CD4-positive, alpha-beta T cell treated with Interleukin-2 at 100 ng/mL for 4 hours (primary cell): ENCODE results near the gene DACT2.
"Not testable (repeated sequence)": the region's sequence is repeated elsewhere in the genome, so short reads cannot be mapped to it uniquely, and the experiment has no call there.

ENCODE experiments used
- DNase-seq: peaks from one replicate; pipeline ENCODE4 v3.0.0-alpha.2; 2020; ENCODE audit warnings: low spot score

Gene DACT2

GRCh38 chr6:168302534-168302933 is 17.0 kb downstream of the DACT2 start:
- no peak for DNase-seq

GRCh38 chr6:168301648-168302398 is 17.8 kb downstream of the DACT2 start:
- DNase-seq = no peak

- DNase-seq = no peak
These were observed 18.5 kb downstream of the DACT2 start for GRCh38 chr6:168300975-168301647.

GRCh38 chr6:168299541-168300511 is 19.8 kb downstream of the DACT2 start:
- DNase-seq = no peak

- DNase-seq = no peak
These were observed 21.9 kb downstream of the DACT2 start for GRCh38 chr6:168297643-168298042.

- no peak for DNase-seq
These were observed 24.7 kb downstream of the DACT2 start for GRCh38 chr6:168294901-168295300.

- DNase-seq = no peak
These were observed 25.7 kb downstream of the DACT2 start for GRCh38 chr6:168293636-168294530.

GRCh38 chr6:168292826-168293225 is 26.8 kb downstream of the DACT2 start:
- no peak for DNase-seq

- no peak for DNase-seq
These were observed 28.1 kb downstream of the DACT2 start for GRCh38 chr6:168291450-168291849.

- no peak for DNase-seq
These were observed 29.5 kb downstream of the DACT2 start for GRCh38 chr6:168290095-168290494.

GRCh38 chr6:168289571-168289962 is 30.0 kb downstream of the DACT2 start:
- DNase-seq = no peak

GRCh38 chr6:168288781-168289570 is 30.6 kb downstream of the DACT2 start:
- DNase-seq = no peak

GRCh38 chr6:168287460-168287859 is 32.1 kb downstream of the DACT2 start:
- not testable (repeated sequence) for DNase-seq

- DNase-seq = not testable (repeated sequence)
These were observed 32.7 kb downstream of the DACT2 start for GRCh38 chr6:168286771-168287446.

- no peak for DNase-seq
These were observed 33.5 kb downstream of the DACT2 start for GRCh38 chr6:168286116-168286515.

GRCh38 chr6:168285456-168285855 is 34.1 kb downstream of the DACT2 start:
- no peak for DNase-seq

GRCh38 chr6:168284187-168284586 is 35.4 kb downstream of the DACT2 start:
- DNase-seq = no peak

- DNase-seq = no peak
These were observed 35.9 kb downstream of the DACT2 start for GRCh38 chr6:168283686-168284025.

GRCh38 chr6:168282985-168283685 is 36.4 kb downstream of the DACT2 start:
- DNase-seq = no peak

GRCh38 chr6:168281826-168282225 is 37.8 kb downstream of the DACT2 start:
- no peak for DNase-seq
